Measurements from ENCODE around the gene ZNF226.
"Not testable (repeated sequence)": the region's sequence is repeated elsewhere in the genome, so short reads cannot be mapped to it uniquely, and the experiment has no call there.

DNA sequence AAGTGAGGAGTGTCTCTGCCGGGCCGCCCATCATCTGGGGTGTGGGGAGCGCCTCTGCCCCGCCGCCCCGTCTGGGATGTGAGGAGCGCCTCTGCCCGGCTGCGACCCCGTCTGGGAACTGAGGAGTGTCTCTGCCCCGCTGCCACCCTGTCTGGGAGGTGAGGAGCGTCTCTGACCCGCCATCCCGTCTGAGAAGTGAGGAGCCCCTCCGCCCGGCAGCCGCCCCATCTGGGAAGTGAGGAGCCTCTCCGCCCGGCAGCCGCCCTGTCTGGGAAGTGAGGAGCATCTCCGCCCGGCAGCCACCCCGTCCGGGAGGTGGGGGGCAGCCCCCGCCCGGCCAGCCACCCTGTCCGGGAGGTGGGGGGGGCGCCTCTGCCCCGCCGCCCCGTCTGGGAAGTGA lies 39.0 kb downstream of the ZNF226 start:
- TF ChIP-seq, protein P1, sequence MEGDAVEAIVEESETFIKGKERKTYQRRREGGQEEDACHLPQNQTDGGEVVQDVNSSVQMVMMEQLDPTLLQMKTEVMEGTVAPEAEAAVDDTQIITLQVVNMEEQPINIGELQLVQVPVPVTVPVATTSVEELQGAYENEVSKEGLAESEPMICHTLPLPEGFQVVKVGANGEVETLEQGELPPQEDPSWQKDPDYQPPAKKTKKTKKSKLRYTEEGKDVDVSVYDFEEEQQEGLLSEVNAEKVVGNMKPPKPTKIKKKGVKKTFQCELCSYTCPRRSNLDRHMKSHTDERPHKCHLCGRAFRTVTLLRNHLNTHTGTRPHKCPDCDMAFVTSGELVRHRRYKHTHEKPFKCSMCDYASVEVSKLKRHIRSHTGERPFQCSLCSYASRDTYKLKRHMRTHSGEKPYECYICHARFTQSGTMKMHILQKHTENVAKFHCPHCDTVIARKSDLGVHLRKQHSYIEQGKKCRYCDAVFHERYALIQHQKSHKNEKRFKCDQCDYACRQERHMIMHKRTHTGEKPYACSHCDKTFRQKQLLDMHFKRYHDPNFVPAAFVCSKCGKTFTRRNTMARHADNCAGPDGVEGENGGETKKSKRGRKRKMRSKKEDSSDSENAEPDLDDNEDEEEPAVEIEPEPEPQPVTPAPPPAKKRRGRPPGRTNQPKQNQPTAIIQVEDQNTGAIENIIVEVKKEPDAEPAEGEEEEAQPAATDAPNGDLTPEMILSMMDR (IDR thresholded peaks at IDR 0.05): not testable (repeated sequence)
- TF ChIP-seq POLR2AphosphoS5 (IDR thresholded peaks at IDR 0.05): not testable (repeated sequence)

Measured in stomach (tissue), 4 donors.